ENCODE data around the gene DNAJC11.

The DNAJC11 gene

GRCh38 chr1:6738987-6739676 lies 37.5 kb upstream of the DNAJC11 start:
- no peak for DNase-seq (ENCODE audit: low read depth, low spot score)
- TF ChIP-seq CTCF (IDR thresholded peaks at IDR 0.05; ENCODE audit: insufficient read depth, low read length, missing control alignments): no peak
- H3K4me3 ChIP-seq (ENCODE audit: low read depth, low read length): no peak overlapping the region
- ChIA-PET CTCF (interaction anchor here (1.5 kb wide), 1 partner anchor 11 kb away, joined by 5 read pairs; no protein-coding TSS in a partner anchor), POLR2A (no interaction called here)

GRCh38 chr1:6732942-6733341 lies 31.3 kb upstream of the DNAJC11 start:
- ChIA-PET CTCF (interaction anchor here (1.2 to 4.1 kb wide), 5 partner anchors 8 to 31 kb away, joined by 3 to 20 read pairs (median 4); partner anchors contain the start of gene DNAJC11), POLR2A (no interaction called here)
- no peak overlapping the region for H3K4me3 ChIP-seq (ENCODE audit: low read depth, low read length)
- TF ChIP-seq CTCF (IDR thresholded peaks at IDR 0.05; ENCODE audit: insufficient read depth, low read length, missing control alignments): no peak
- no peak for DNase-seq (ENCODE audit: low read depth, low spot score)

- no peak for TF ChIP-seq CTCF (IDR thresholded peaks at IDR 0.05; ENCODE audit: insufficient read depth, low read length, missing control alignments)
- H3K4me3 ChIP-seq (ENCODE audit: low read depth, low read length): no peak overlapping the region
- ChIA-PET POLR2A (no interaction called here), CTCF (interaction anchor here (1.3 to 4.1 kb wide), 2 partner anchors 12 kb away, joined by 3 to 20 read pairs; no protein-coding TSS in a partner anchor)
- no peak for DNase-seq (ENCODE audit: low read depth, low spot score)
Measured at GRCh38 chr1:6731905-6732304, 30.3 kb upstream of the DNAJC11 start.

- CTCF ChIA-PET: interaction anchor here (0.8 kb wide), 1 partner anchor 11 kb away, joined by 4 read pairs; no protein-coding TSS in a partner anchor
- POLR2A ChIA-PET: no interaction called here
- DNase-seq (ENCODE audit: low read depth, low spot score): no peak
Measured at GRCh38 chr1:6730880-6731279, 29.3 kb upstream of the DNAJC11 start.

GRCh38 chr1:6730473-6730872 lies 28.9 kb upstream of the DNAJC11 start:
- ChIA-PET POLR2A (no interaction called here), CTCF (interaction anchor here (0.8 kb wide), 1 partner anchor 11 kb away, joined by 4 read pairs; no protein-coding TSS in a partner anchor)
- no peak for DNase-seq (ENCODE audit: low read depth, low spot score)
- H3K4me3 ChIP-seq (ENCODE audit: low read depth, low read length): no peak overlapping the region
- no peak for TF ChIP-seq CTCF (IDR thresholded peaks at IDR 0.05; ENCODE audit: insufficient read depth, low read length, missing control alignments)

More at GRCh38 chr1:6730880-6731279, 29.3 kb upstream of the DNAJC11 start:
- no peak overlapping the region for H3K4me3 ChIP-seq (ENCODE audit: low read depth, low read length)
- TF ChIP-seq CTCF (IDR thresholded peaks at IDR 0.05; ENCODE audit: insufficient read depth, low read length, missing control alignments): no peak

GRCh38 chr1:6727535-6727934 lies 25.9 kb upstream of the DNAJC11 start:
- peak; percentile 69 for TF ChIP-seq CTCF (IDR thresholded peaks at IDR 0.05; ENCODE audit: insufficient read depth, low read length, missing control alignments)
- H3K4me3 ChIP-seq (ENCODE audit: low read depth, low read length): no peak overlapping the region
- no peak for DNase-seq (ENCODE audit: low read depth, low spot score)
- CTCF ChIA-PET: interaction anchor here (0.9 to 3.1 kb wide), 10 partner anchors 9 to 162 kb away, joined by 3 to 15 read pairs (median 4); no protein-coding TSS in a partner anchor
- POLR2A ChIA-PET: no interaction called here
